GM12892 (cell line): Measurements from ENCODE around the gene CORO6.
A peak's percentile ranks its signal among the peaks of the same experiment; 100 is the strongest.

Experiments used
- DNase-seq: peaks from one replicate; pipeline ENCODE4 v3.0.0; 2011; ENCODE audit not compliant: insufficient read length
- FAIRE-seq: peaks from 2 replicates; lab custom pipeline; 2011; peaks lifted over from hg19 to GRCh38; lab: Jason Lieb, UNC
- POLR2A ChIP-seq: IDR thresholded peaks from 2 replicates; pipeline ENCODE4 v1.6.1; 2011; ENCODE audit warnings: low read depth, low read length, control low read depth
- POLR2AphosphoS5 ChIP-seq: IDR thresholded peaks from 2 replicates; pipeline ENCODE4 v1.6.1; 2011; ENCODE audit warnings: low read depth, low read length, control low read depth
- TAF1 ChIP-seq: IDR thresholded peaks from 2 replicates; pipeline ENCODE4 v1.6.1; 2011; ENCODE audit warnings: low read depth, mild to moderate bottlenecking, control low read depth, low read length, borderline replicate concordance

The CORO6 gene

DNA sequence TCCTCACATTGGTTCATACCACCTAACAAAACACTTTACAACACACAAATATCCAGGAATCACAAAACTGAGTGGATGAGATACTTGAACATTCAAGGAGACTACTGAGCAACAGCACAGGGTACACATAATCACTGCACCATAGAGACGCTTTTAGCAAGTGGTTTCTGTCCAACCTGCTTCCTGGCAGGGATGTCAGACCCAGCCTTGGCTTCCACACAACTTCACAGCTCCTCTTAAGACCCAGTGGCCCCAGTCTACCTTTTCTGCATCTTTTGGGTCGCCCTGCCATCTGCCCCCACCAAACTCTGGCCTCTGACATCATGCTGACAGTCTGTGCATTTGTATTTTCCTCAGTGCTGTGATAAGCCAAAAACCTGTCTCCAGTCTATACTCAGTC lies 5.9 kb upstream of the CORO6 start:
- no peak for TF ChIP-seq POLR2AphosphoS5
- TF ChIP-seq TAF1: no peak
- no peak for TF ChIP-seq POLR2A
- FAIRE-seq: no peak

DNA sequence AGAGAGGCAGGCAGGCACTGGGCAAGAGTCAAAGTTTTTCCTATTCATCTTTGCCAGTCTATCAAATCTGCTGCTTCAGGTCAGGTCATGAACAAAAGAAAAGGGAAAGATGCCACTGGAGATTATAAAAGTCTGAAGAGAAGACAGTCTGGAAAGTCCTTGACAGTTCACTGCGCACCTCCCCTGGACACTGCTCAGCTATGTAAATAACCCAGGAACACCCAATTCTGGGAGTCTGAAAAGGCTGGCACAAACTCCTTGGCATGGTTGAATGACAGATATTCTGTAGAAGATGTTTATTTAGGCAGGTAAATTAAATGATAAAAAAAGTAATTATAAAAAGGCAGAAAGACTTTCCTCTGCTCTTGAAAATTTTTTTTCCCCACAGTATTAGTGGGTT lies 5.2 kb upstream of the CORO6 start:
- TF ChIP-seq POLR2A: no peak
- no peak for TF ChIP-seq TAF1
- FAIRE-seq (no peak), DNase-seq (no peak)

More for the DNA sequence above, 5.9 kb upstream of the CORO6 start:
- no peak for DNase-seq

DNA sequence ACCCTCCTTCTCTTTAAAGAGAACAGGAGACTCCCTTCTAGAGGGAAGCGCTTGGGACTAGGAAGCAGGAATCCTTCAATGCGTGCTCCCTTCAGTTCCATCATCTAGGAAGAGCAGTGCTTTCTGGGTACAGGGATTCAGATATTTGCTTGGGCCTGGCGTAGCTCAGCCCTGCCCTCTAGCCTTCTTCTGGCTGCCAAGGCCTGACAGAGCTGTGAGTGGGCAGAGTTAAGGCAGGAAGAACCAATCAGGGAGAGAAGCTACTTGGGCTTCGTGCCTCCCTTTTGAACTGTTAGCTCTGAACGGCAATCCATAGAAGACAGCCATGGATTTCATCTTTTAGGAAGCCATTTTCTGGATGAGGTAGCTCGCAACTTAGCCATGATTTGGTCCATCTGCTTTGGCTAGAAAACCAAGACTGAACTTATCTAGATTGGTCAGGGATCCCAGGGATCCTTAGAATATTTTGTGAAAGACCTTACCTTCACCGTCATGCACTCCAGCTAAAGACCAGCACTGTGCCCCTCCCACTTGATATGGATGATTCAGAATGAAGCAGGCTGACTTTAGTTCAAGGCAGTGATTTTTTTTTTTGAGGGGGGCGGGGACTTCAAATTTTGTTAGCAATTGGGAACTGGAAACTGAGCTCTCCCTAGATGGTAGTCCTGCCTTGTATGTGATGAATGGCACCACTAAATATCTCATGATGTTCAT lies 2.5 kb upstream of the CORO6 start:
- no peak for FAIRE-seq
- no peak for TF ChIP-seq TAF1
- TF ChIP-seq POLR2AphosphoS5: peak; percentile 34; the same call in 1 of the 2 replicates
- no peak for DNase-seq

DNA sequence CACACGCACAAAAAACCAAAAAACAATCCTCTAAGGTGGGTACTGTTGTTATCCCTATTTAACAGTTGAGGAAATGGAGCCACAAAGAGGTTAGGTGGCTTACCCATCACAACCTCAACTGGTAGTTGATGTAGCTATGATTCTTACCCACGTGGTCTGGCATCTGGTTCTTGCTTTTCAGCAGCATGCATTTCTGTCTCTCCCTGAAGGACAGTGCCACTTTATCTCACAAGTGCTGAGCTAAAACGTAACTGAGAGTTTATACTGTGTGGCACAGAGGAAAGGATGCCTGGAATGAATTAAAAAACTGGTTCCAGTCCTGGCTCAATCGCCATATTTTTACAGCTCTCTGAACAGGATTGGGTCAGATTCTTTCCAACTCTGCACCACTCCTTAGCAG lies 1.9 kb upstream of the CORO6 start:
- TF ChIP-seq TAF1 (no peak), POLR2A (no peak; the same call in 1 of the 2 replicates), POLR2AphosphoS5 (no peak)
- FAIRE-seq (no peak), DNase-seq (no peak)

DNA sequence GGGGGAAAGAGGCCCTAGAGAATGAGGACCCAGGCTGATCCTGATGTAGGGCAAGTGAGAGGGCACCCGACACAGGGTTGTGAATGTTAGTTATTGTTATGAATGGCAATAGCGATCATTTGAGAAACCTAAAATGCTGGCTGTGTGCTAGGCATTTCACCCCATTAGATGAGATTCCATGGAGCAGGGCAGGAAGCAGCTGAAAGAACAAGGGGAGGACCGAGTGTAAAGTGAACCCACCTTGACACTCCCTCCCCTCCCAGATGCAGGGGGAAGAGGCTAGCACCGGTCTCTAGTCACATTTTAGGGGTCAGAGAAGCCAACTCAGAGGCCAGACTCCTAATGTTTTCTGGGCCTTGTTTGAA lies 553 bp upstream of the CORO6 start:
- no peak for TF ChIP-seq POLR2A
- DNase-seq: no peak
- no peak for FAIRE-seq

DNA sequence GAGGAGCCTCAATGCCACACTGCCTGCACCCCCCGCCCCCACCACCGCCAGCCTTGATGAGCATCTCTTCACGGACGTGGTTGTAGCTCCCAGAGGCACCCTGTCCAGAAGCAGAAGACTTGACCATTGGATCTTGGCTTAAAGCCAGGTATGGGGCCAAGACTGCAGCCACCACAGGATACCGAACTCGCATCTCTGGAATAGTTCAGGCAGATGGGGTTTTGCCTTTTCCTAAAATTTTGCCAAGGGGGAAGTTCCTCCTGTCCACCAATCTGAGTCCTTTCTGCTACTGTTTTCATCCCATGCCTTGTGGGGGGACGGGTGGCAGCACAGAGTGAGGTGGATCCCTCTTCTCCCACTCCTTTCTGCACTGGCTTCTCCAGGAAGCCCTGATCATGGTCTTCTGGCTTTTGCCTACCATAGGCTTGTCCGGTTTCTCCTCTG lies 939 bp downstream of the CORO6 start:
- FAIRE-seq (no peak), DNase-seq (no peak)
- TF ChIP-seq POLR2AphosphoS5: no peak
- no peak for TF ChIP-seq TAF1
- TF ChIP-seq POLR2A: no peak

DNA sequence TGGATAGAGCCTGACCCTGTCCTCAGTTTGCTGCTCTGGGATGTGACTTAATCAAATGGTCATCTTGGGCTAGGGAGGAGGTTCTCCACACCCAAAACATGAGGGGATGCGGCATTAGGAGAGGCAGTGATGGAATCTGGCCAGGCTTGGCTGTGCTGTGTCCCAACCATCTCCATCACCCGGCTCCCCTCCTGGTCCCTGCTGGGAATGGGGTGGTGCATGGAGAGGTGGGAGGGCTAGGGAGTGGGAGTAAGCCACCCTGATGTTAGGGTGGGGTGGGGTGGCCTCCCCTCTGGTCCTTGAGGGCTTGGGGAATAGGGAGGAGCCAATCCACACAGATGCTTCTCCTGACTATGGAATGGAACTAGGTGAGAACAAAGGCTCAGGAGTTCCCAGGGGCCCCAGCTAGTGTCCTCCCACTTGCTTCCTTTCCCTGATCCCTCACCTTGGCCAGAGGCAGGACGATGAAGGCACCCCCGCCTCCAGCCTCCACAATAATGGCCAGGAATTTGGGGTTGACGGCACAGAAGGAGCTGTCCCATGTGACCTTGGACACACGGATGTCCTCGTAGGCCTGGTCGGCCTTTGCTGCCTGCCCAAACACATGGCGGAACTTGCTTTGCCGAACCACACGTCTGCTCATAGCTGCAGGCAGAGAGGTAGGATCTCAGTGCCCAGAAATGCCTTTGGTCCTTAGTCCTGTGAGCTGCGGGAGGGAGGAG lies 1.8 kb downstream of the CORO6 start:
- no peak for DNase-seq
- TF ChIP-seq TAF1 (no peak), POLR2A (no peak), POLR2AphosphoS5 (no peak)
- FAIRE-seq: no peak

DNA sequence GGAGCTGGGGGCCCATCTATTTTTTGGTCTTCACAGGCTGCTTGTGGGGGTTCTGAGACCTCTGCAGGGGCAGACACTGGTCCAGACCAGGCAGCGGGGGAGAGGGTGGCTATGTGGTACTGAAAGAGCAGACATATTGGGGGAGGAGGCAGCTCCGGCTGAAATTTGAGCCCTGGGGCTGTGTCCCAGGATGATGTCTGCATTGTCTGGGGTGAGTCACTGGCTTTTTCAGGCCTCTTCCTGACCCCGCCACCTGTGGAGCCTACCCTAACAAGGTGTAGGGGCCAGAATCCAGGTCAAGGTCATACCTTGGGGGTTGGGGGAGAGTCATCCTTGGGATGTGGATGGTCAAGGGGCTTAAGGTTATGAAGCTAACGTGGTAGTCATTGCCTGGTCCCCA lies 2.4 kb downstream of the CORO6 start:
- FAIRE-seq: no peak
- DNase-seq: no peak
- TF ChIP-seq POLR2A: no peak
- TF ChIP-seq TAF1: no peak
- TF ChIP-seq POLR2AphosphoS5: no peak

DNA sequence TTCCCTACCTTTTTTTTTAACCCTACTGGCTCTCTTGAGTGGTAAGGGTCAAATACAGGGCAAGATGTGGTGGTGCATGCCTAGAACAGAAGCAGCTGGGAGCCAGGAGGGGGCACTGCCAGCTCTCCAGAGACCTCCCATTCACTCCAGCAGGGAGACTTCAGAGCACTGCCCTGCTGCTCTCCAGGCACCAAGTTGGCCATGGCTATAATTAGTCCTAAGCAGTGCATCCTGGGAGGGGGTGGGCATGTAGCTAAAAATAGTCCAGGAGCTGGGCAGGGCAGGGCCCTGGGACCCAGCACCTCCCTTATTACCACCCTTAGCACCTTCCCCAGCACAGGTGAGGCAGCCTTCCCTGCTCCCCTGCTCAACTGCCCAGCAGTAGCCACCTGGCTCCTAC lies 3.5 kb downstream of the CORO6 start:
- FAIRE-seq: no peak
- TF ChIP-seq TAF1 (no peak), POLR2A (no peak), POLR2AphosphoS5 (no peak)
- no peak for DNase-seq

DNA sequence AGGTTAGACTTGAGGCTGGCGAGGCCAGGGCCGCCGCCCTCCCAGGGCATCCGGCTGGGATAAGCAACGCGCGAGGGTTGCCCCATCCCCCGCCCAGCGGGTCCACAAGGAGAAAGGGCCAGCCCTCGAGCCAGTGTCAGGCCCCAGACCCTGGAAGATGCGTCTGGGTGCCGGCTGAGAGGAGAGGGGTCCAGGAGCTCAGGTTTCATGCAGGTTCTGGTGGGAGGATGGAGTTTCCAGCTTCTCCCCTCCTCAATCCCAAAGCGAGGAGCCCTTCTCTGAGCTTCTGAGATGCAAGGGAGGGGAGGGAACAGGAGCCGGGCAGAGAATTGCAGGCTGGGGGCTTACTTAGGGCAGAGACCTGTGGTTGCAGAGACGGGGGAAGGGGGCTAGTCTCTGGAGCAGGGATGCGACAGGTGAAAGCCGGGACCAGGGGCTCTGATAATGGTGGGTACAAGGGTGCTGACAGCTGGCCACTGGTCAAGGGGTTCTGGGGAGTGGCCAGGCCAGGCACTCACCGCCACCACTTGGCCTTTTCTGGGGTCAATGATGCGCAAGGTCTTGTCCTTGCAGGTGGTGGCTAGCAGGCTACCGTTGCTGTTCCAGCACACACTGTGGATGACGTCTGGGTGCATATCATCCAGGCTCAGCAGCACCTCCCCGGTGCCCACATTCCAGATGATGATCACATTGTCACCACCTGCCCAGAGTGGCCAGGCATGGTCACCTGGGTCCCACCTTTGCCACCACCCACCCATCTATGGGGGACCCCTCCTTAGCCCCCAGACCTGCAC lies 4.2 kb downstream of the CORO6 start:
- no peak for TF ChIP-seq POLR2A
- TF ChIP-seq POLR2AphosphoS5: no peak
- FAIRE-seq (peak; percentile 67), DNase-seq (no peak)

DNA sequence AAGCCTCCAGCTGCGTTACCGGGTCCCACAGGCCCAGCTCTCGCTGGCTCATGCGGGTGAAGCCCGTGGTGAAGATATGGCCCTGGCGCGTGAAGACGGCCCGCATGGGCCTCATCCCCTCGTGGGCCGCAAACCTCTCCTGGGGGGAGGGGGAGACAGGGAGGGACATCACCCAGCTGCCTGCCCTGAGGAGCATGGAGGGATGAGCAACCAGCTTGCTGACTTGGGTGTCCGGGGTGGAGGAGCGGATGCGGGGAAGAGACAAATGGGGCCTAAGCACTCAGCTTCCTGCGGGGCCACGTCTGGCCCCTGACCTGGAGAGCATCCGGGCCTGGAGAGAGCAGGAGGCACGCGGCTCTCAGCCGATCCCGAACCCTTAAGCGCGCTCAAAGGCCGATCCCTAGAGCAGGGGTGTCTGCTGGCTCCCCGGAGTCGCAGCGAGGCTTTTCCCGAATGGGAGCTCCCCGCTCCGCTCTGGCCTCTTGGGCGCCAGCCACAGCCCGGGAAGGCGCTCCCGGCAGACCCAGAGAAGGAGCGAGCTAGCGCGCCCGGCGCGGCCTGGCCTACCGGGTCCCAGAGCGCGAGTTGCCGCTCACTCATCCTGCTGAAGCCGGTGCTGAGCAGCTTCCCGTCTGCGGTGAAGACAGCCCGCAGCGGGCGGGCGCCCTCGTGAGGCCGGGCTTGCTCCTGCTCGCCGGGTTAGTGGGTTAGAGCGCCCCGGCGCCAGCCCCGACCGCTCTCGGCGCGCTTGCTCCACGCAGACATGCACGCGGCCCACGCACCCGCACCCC lies 5.0 kb downstream of the CORO6 start:
- FAIRE-seq (no peak), DNase-seq (peak; percentile 82)
- no peak for TF ChIP-seq POLR2AphosphoS5
- TF ChIP-seq POLR2A: no peak; the same call in 1 of the 2 replicates
- TF ChIP-seq TAF1: no peak

DNA sequence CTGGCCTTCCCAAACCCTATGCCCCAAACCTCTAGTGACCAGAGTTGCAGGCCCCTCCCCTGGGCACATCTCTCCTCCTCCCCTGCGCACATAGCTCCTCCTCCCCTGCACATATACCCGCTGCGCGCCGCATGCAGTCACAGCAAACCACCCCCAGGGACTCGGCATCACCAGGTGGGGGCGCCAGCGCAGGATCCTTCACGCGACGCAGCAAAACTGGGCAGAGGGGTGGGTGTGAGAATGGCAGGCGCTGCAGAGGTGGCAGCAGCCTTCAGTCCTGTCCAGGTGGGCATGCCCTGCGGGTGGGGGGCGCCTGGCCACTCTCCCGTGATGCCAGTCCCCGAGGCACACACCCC lies 5.6 kb downstream of the CORO6 start:
- FAIRE-seq: peak; percentile 98
- peak; percentile 88 for DNase-seq
- no peak for TF ChIP-seq POLR2AphosphoS5
- TF ChIP-seq POLR2A: 0 out of 2 replicates have a peak, but pooled peaks have one; percentile 40
- no peak for TF ChIP-seq TAF1
